Vein endothelial cell (primary cell): ENCODE data around the gene ATAT1. TPM values are rescaled to one million over a fixed set of nuclear protein-coding genes. Genes with fewer than 3 reads are reported as not detected.

Experiments used
- small RNA-seq: library from RNA; depleted of rRNA; stranded (forward); fragments of <200 nt; gene quantifications from one replicate; pipeline ENCODE3, GENCODE V24; 2012
- total RNA-seq: library from RNA; depleted of rRNA; stranded (reverse); fragments of >200 nt; gene quantifications from 2 replicates; pipeline ENCODE4 v1.2.3, GENCODE V29; 2012

The ATAT1 gene
- total RNA-seq, result 4.6 and 6.8 TPM in 2 replicates

GRCh38 chr6:30626484-30627366 lies at the start of gene ATAT1:
Gene ATAT1 (plus strand): TSS chr6:30626874.

GRCh38 chr6:30616811-30617564 lies 9.7 kb upstream of the ATAT1 start, which contains the start of gene PPP1R10:
Gene PPP1R10 (minus strand): TSS chr6:30617243. CDS start chr6:30609944, 7,299 bp downstream.

GRCh38 chr6:30617565-30618269 lies 9.0 kb upstream of the ATAT1 start, which contains the start of gene MRPS18B:
Gene MRPS18B (plus strand): TSS chr6:30617840. CDS start chr6:30617866, 26 bp downstream.

GRCh38 chr6:30646450-30647241 lies 20.0 kb downstream of the ATAT1 start, which contains the start of gene C6orf136:
Gene C6orf136 (plus strand): TSS chr6:30647133. CDS start chr6:30647232, 99 bp downstream.

GRCh38 chr6:30672445-30673253 lies 46.0 kb downstream of the ATAT1 start, which contains the start of gene DHX16:
Gene DHX16 (minus strand): TSS chr6:30673006. CDS start chr6:30672841, 165 bp downstream.

GRCh38 chr6:30686009-30686907 lies 59.6 kb downstream of the ATAT1 start, which contains the start of gene PPP1R18:
Gene PPP1R18 (minus strand): TSS chr6:30686645. CDS start chr6:30686018, 627 bp downstream.

GRCh38 chr6:30690403-30691207 lies 63.9 kb downstream of the ATAT1 start, which contains the start of gene NRM:
Gene NRM (minus strand): TSS chr6:30690984. CDS start chr6:30690974, 10 bp downstream.

Small RNA genes lying within 50 kb of the gene (small RNA-seq; reads per million reads assigned to genes)
- 1.6 reads per million, percentile 73 among the genes with 10 or more reads in this experiment for gene MIR877

Other genes starting within 250 kb of the ATAT1 start
- 435 and 565 TPM in 2 replicates for gene HLA-E, start 137.4 kb upstream of the ATAT1 start, total RNA-seq
- gene GNL1, start 70.4 kb upstream of the ATAT1 start, total RNA-seq, result 41.5 and 48.0 TPM in 2 replicates
- gene PRR3, start 69.6 kb upstream of the ATAT1 start, total RNA-seq, result 6.4 and 8.8 TPM in 2 replicates
- gene ABCF1, start 55.4 kb upstream of the ATAT1 start, total RNA-seq, result 43.8 and 46.2 TPM in 2 replicates
- gene PPP1R10, start 9.6 kb upstream of the ATAT1 start, total RNA-seq, result 41.1 and 44.7 TPM in 2 replicates
- gene MRPS18B, start 9.0 kb upstream of the ATAT1 start, total RNA-seq, result 65.7 and 73.2 TPM in 2 replicates
- 3.8 and 4.2 TPM in 2 replicates for gene C6orf136, start 20.3 kb downstream of the ATAT1 start, total RNA-seq
- 33.6 and 37.7 TPM in 2 replicates for gene DHX16, start 46.1 kb downstream of the ATAT1 start, total RNA-seq
- gene PPP1R18, start 59.8 kb downstream of the ATAT1 start, total RNA-seq, result 98.0 and 103 TPM in 2 replicates
- 5.6 and 7.0 TPM in 2 replicates for gene NRM, start 64.1 kb downstream of the ATAT1 start, total RNA-seq
- gene MDC1, start 90.4 kb downstream of the ATAT1 start, total RNA-seq, result 10.1 and 10.9 TPM in 2 replicates
- 858 and 942 TPM in 2 replicates for gene TUBB, start 93.5 kb downstream of the ATAT1 start, total RNA-seq
- 86.3 and 91.1 TPM in 2 replicates for gene FLOT1, start 115.8 kb downstream of the ATAT1 start, total RNA-seq
- 103 and 186 TPM in 2 replicates for gene IER3, start 117.7 kb downstream of the ATAT1 start, total RNA-seq